HG03135 (cell line): ENCODE results near the gene CAPN15.

Experiments
- ATAC-seq: cut with Tn5 transposase; IDR thresholded peaks from one replicate; pipeline ENCODE4 v1.9.1; 2021; ENCODE audit warnings: mild to moderate bottlenecking, moderate library complexity; ENCODE audit not compliant: unreplicated experiment

The CAPN15 gene

GRCh38 chr16:525123-525519 lies 2.4 kb upstream of the CAPN15 start:
- ATAC-seq = no peak

GRCh38 chr16:525520-526180 lies 1.9 kb upstream of the CAPN15 start:
- ATAC-seq = no peak

GRCh38 chr16:526181-527014 lies 1.1 kb upstream of the CAPN15 start:
- peak; percentile 2 for ATAC-seq

- ATAC-seq = peak; percentile 11
Observed at GRCh38 chr16:528111-529011, 849 bp downstream of the CAPN15 start.

GRCh38 chr16:529012-529575 lies 1.6 kb downstream of the CAPN15 start:
- ATAC-seq = no peak

GRCh38 chr16:530111-530817 lies 2.8 kb downstream of the CAPN15 start:
- ATAC-seq = no peak

- ATAC-seq = no peak
Observed at GRCh38 chr16:531494-532125, 4.1 kb downstream of the CAPN15 start.

GRCh38 chr16:533391-534123 lies 6.0 kb downstream of the CAPN15 start:
- ATAC-seq = no peak

- ATAC-seq = no peak
Observed at GRCh38 chr16:534135-534534, 6.6 kb downstream of the CAPN15 start.

- no peak for ATAC-seq
Observed at GRCh38 chr16:534856-535445, 7.4 kb downstream of the CAPN15 start.

- no peak for ATAC-seq
Observed at GRCh38 chr16:535446-536405, 8.2 kb downstream of the CAPN15 start.

GRCh38 chr16:536746-537145 lies 9.2 kb downstream of the CAPN15 start:
- ATAC-seq = no peak

- no peak for ATAC-seq
Observed at GRCh38 chr16:537415-538335, 10.2 kb downstream of the CAPN15 start.

GRCh38 chr16:539901-540530 lies 12.5 kb downstream of the CAPN15 start:
- no peak for ATAC-seq

GRCh38 chr16:540645-541340 lies 13.3 kb downstream of the CAPN15 start:
- no peak for ATAC-seq
